GM18508 (cell line): ENCODE measurements around the gene CYBA.

Experiments used
- ATAC-seq: cut with Tn5 transposase; IDR thresholded peaks from one replicate; pipeline ENCODE4 v1.9.1; 2021; ENCODE audit warnings: moderate number of reproducible peaks; ENCODE audit not compliant: insufficient read depth, unreplicated experiment

The CYBA gene

GRCh38 chr16:88595921-88596320, 54.9 kb downstream of the CYBA start:
- no peak for ATAC-seq

GRCh38 chr16:88595101-88595500, 55.8 kb downstream of the CYBA start:
- ATAC-seq: no peak

GRCh38 chr16:88593910-88594309, 56.9 kb downstream of the CYBA start:
- no peak for ATAC-seq

GRCh38 chr16:88593489-88593888, 57.4 kb downstream of the CYBA start:
- no peak for ATAC-seq
